ENCODE measurements around the gene HPCAL1. TPM values are rescaled to one million over a fixed set of nuclear protein-coding genes. Genes with fewer than 3 reads are reported as not detected.

The HPCAL1 gene
- total RNA-seq, 4 donors from 2014 or later: 29.0 to 56.7 (median 34.5) TPM

- H3K36me3 ChIP-seq: no peaks in the 10 kb centered on the region
- no peak for DNase-seq (ENCODE audit: low spot score in 2 of 2)
- TF ChIP-seq EP300 (IDR thresholded peaks at IDR 0.05) (no peak), POLR2A (IDR thresholded peaks at IDR 0.05) (no peak)
- TF ChIP-seq, protein P1, sequence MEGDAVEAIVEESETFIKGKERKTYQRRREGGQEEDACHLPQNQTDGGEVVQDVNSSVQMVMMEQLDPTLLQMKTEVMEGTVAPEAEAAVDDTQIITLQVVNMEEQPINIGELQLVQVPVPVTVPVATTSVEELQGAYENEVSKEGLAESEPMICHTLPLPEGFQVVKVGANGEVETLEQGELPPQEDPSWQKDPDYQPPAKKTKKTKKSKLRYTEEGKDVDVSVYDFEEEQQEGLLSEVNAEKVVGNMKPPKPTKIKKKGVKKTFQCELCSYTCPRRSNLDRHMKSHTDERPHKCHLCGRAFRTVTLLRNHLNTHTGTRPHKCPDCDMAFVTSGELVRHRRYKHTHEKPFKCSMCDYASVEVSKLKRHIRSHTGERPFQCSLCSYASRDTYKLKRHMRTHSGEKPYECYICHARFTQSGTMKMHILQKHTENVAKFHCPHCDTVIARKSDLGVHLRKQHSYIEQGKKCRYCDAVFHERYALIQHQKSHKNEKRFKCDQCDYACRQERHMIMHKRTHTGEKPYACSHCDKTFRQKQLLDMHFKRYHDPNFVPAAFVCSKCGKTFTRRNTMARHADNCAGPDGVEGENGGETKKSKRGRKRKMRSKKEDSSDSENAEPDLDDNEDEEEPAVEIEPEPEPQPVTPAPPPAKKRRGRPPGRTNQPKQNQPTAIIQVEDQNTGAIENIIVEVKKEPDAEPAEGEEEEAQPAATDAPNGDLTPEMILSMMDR (IDR thresholded peaks at IDR 0.05): no peak
- no peaks in the 10 kb centered on the region for H3K9me3 ChIP-seq
- H3K4me3 ChIP-seq: no peak overlapping the region
- 83 to 84% methylated on average over 12 to 15 of the region's 15 CpGs for WGBS, 2 donors
- H3K27ac ChIP-seq: no peak overlapping the region
- peaks cover 0 to 11% (median 5%) of the 10 kb centered on the region in 4 donors for H3K4me1 ChIP-seq
- H3K27me3 ChIP-seq: no peaks in the 10 kb centered on the region
These were observed 64.0 kb downstream of the HPCAL1 start for GRCh38 chr2:10366601-10367270.

DNA sequence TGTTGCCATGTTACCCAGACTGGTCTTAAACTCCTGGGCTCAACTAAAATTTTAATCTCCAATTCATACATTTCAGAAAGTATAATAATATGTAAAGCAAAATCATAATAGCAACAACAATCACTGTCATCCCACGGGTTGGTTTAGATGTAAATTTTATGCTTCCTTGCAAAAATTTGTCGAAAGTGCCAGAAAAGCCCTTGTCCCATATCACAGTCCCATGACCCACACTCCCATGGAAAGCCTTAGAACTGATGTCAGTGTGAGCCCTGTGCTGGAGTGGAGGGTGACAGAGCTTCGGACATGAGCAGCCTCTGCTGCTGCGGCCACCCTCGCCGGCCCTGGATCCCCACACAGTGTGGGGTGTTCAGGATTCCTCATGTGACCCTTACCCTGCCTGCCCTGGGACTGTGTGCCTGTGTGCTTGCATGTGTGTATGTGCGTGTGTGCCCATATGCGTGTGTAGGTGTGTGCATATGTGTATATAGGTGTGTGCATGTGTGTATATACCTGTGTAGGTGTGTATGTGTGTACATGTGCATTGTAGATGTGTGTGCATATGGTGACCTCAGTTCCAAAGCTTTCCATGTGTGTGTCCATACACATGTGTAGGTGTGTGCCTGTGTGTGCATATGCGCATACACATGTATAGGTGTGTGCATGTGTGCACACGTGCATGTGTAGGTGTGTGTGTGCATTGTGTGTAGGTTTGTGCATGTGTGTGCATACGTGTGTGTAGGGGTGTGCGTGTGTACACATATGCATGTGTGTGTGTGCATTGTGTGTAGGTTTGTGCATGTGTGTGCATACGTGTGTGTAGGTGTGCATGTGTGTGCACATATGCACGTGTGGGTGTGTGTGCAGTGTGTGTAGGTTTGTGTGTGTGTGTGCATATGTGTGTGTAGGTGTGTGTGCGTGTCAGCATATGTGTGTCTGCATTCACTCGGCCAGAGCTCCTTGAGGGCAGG, 65.1 kb downstream of the HPCAL1 start:
- TF ChIP-seq, protein P1 (IDR thresholded peaks at IDR 0.05): no peak
- TF ChIP-seq POLR2A (IDR thresholded peaks at IDR 0.05) (no peak), EP300 (IDR thresholded peaks at IDR 0.05) (no peak)
- H3K36me3 ChIP-seq: no peaks in the 10 kb centered on the region
- WGBS, 2 donors: 82 to 92% methylated on average over 13 to 16 of the region's 16 CpGs

GRCh38 chr2:10368491-10369231, 66.0 kb downstream of the HPCAL1 start:
- no peaks in the 10 kb centered on the region for H3K27me3 ChIP-seq
- H3K9me3 ChIP-seq: no peaks in the 10 kb centered on the region
- TF ChIP-seq POLR2A (IDR thresholded peaks at IDR 0.05) (no peak), EP300 (IDR thresholded peaks at IDR 0.05) (no peak)
- TF ChIP-seq, protein P1 (IDR thresholded peaks at IDR 0.05): no peak
- H3K36me3 ChIP-seq: no peaks in the 10 kb centered on the region
- 71 to 89% methylated on average over 24 of the region's 24 CpGs for WGBS, 2 donors
- peaks cover 0 to 23% (median 10%) of the 10 kb centered on the region in 4 donors for H3K4me1 ChIP-seq
- H3K27ac ChIP-seq: no peak overlapping the region
- no peak for DNase-seq (ENCODE audit: low spot score in 2 of 2)
- H3K4me3 ChIP-seq: no peak overlapping the region

More for the DNA sequence above, 65.1 kb downstream of the HPCAL1 start:
- H3K9me3 ChIP-seq: no peaks in the 10 kb centered on the region
- no peak overlapping the region for H3K4me3 ChIP-seq
- H3K4me1 ChIP-seq: peaks cover 0 to 20% (median 10%) of the 10 kb centered on the region in 4 donors
- DNase-seq (ENCODE audit: low spot score in 2 of 2): no peak
- no peak overlapping the region for H3K27ac ChIP-seq
- no peaks in the 10 kb centered on the region for H3K27me3 ChIP-seq

GRCh38 chr2:10369269-10370255, 66.9 kb downstream of the HPCAL1 start:
- WGBS, 2 donors: 86 to 88% methylated on average over 14 of the region's 14 CpGs
- no peak for DNase-seq (ENCODE audit: low spot score in 2 of 2)
- Histone ChIP-seq H3K9me3 (no peaks in the 10 kb centered on the region), H3K27ac (no peak overlapping the region), H3K27me3 (no peaks in the 10 kb centered on the region), H3K4me1 (peaks cover 0 to 23% (median 10%) of the 10 kb centered on the region in 4 donors), H3K36me3 (no peaks in the 10 kb centered on the region), H3K4me3 (no peak overlapping the region)
- no peak for TF ChIP-seq EP300 (IDR thresholded peaks at IDR 0.05)
- TF ChIP-seq, protein P1 (IDR thresholded peaks at IDR 0.05): no peak
- no peak for TF ChIP-seq POLR2A (IDR thresholded peaks at IDR 0.05)

All from tibial nerve (tissue), 4 donors.